Kidney tubule cell (primary cell): ENCODE data around the gene NPB.
A peak's percentile ranks its signal among the peaks of the same experiment; 100 is the strongest.

Experiments
- DNase-seq: peaks from one replicate; pipeline ENCODE4 v3.0.0-alpha.2; 2018; ENCODE audit warnings: low spot score

NPB gene

DNA sequence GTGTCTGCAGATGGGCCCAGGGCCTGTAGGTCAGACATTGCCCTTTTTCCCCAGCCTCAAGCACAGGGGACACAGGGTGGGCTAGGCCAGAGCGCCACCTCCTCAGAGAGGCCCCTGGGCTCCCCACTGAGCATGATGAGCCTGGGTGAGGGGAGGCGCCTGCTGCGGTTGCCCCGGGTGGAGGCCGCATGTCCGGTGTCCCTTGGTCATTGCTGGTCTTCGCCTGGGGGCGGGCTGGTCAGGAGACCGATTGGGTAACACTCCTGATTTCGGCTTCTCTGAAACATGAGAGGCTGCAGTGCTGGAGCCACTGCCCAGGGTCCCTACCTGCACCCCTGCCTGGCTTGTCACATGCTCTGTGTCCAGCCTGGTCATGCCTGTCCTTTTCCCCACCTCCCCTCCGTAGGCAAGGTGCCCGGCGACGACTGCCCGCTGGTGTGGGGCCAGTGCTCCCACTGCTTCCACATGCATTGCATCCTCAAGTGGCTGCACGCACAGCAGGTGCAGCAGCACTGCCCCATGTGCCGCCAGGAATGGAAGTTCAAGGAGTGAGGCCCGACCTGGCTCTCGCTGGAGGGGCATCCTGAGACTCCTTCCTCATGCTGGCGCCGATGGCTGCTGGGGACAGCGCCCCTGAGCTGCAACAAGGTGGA is 2.4 kb upstream of the NPB start:
- DNase-seq, result no peak

DNA sequence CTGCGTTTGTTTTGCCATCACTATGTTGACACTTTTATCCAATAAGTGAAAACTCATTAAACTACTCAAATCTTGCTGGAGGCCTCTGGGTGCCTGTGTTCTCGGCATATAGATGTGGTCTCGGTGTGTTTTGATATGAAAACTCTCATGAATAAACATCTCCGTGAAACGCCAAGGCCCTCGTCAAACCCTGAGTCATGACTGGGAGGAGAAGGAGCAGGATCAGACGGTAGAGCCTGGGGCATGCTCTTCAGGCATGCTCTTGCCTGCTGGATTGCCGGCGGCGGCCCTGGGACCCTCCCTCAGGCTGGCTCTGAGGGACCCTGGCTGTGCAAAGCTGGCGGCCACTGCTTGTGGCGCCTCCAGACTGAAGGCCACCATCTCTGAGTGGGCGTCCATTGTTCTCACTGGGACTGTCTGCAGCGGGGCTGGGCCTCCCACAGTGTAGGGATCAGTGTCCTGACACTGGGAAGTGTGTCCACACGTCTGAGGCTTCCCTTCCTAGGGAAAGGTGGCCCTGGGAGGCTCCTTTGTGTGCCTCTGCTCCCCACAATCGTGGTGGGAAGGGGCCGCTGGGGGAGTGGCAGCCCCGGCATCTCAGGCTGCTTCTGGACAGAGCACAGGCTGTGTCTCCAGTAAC is 1.7 kb upstream of the NPB start:
- DNase-seq, result no peak

DNA sequence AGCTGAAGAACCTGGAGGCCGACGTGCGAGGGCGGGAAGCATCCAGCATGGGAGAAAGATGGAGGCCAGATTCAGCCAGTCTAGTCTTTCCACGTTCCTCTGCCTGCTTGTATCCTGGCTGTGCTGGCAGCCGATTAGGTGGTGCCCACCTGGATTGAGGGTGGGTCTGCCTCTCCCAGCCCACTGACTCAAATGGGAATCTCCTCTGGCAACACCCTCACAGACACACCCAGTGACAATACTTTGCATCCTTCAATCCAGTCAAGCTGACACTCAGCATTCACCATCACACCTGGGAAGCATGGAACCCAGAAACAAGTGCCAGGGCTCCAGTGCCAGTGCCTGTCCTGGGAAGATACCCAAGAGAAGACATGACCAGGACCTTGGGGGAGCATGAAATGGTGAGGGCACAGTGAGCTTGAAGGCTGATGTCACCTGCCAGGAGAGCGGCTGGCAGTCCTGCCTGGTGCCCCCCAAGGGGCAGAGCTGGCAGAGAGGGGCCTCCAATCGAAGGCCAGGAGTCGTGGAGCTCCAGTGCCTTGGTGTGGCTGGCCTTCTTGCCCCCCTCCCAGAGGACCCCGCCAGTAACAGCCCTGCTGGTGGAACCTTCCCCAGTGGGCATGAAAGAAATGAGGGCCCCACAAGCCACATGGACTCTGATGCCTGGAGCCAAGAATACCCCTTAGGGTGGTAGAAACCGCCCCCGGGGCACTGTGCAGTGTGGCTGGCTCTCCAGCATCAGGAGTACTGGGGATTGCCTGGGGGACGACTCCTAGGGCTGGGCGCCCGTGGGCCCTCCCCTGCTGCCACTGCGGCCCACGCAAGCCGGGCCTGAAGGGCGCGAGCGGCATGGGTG is 643 bp upstream of the NPB start:
- DNase-seq, result no peak

DNA sequence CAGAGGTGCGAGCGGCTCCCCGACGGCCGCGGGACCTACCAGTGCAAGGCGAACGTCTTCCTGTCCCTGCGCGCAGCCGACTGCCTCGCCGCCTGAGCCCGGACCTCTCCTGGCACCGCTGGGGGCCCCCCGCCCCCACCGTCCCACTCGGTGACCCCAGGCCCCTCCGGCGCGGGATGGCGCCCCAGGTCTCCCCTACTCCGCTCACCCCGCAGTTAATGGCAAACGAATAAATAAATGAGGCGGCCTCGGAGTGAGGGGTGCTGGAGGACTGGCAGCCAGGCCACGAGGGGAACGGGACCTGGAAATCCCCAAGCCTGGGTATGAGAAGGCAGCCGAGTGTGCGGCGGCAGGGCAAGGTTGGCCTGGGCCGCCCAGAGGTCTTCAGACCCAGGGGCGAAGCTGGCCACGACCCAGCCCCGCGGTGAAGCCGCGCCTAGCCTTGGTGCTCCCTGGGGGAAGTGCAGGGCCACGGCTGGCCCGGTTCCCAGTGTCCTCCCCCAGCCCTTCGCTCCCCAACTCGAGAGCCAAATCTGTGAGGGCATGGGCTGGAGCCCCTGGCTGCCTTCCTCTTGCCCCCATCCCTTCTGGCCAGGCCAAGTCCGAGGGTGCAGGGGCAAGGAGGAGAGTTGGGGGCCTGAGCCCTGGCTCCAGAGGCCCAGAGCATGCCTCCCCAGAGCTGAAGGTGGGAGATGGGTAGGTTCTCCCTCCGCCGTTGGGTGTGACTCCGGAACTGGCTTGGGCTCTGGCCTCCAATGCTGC is 796 bp downstream of the NPB start:
- DNase-seq, result no peak

DNA sequence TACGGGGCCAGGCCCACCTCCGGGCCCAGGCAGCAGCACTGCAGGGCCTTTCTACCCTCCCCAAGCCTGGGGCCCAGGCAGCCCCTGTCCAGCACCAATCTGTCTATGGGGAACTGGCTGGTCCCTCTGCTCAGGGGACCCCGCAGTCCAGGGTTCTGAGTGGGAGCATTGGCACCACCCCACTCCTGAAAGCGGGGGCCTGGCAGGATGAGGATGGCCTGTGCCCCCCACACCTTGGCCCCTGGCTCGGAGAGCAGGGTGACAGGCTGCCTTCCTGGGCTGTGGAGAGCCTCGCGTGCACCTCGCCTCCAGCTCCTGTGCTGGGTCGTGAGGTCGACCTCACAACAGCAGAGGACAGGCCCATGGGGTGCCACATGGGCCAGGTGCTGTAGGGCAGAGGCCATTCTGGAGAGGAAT is 1.4 kb downstream of the NPB start:
- DNase-seq, result no peak

DNA sequence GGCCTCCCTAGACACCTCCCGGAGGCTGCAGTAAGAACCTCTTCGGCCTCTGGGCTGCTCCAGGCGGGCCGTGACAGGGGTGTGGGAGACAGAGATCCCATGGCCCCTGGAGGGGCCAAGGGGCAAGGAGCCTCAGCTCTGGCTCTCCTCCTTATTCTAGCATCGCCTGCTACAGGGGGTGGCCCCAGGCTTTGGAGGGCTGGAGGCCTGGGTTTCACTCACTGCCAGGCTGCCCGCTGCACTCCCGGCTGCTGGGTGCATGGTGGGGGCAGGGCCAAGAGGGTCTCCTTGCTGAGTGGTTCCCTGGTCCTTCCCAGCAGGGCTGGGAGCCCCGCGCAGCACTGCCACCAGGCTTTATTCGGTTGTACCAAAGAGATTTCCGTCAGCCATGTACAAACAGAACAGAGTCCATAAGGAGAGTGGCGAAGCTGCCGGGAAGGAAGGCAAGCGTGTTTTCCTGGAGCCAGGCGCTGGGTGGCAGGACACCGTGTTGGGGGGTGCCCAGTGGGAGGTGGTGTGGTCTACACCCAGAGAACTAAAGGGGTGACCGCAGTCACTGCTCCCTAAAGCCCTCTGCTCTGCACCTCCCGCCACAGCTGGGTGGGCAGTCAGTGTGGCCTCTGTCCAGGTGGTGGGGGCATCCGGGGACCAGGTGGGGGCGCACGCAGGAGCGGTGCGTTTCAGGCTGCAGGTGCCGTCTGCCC is 2.0 kb downstream of the NPB start:
- no peak for DNase-seq

DNA sequence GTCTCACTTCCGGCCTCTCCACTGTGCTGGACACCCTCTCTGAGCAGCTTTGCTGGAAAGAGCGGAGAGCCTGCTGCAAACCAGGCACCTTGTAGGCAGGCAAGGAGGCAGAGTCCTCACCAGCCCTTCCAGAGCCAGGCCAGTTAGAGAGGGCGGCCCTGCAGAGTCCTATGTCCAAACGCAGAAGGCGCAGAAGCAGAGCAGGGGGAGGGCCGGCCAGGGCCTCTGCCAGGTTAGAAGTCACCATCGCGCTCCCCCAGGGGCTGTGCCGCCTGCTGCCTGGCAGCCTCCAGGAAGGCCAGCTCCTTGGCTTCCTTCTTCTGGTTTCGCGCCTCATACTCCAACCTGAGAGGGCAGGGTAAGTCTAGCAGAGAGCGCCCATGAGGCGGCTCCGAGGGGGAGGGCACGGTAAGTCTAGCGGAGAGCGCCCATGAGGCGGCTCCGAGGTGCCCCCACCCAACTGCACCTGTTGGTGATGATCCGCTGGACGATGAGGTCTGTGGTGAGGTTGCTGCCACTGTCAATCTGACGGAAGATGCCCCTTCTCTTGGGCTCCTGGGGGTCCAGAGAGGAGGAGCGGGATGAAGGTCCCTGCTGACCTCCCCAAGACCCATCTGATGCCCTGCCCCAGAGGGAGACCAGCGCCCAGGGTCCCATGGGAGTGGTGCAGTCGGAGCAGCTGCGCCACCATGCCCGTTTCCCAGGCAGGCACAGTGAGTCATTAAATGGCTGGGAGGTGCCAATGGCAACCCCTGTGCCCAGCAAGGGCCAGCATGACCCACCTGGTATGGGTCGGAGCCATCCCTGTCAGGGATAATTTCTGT is 2.8 kb downstream of the NPB start:
- no peak for DNase-seq

DNA sequence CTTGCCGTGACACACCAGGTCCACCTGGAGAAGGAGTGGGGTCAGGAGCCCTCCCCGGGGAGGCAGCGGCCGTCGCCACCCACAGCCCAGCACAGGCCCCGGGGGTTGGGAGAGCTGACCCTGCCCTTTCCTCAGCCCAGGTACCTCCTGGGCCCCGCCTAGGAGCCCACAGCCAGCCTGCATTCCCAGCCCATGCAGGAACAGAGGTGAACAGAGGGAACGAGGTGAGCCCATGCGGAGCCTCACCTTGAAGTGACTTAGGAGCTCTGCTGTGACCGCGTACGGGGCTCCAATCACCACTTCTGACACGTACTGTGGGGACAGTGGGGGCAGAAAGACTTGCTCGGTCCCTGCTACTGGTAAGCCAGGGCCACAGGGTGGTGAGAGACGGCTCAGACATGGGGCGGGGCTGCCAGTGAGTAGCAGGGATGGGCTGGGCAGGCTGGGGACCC is 3.4 kb downstream of the NPB start:
- no peak for DNase-seq

DNA sequence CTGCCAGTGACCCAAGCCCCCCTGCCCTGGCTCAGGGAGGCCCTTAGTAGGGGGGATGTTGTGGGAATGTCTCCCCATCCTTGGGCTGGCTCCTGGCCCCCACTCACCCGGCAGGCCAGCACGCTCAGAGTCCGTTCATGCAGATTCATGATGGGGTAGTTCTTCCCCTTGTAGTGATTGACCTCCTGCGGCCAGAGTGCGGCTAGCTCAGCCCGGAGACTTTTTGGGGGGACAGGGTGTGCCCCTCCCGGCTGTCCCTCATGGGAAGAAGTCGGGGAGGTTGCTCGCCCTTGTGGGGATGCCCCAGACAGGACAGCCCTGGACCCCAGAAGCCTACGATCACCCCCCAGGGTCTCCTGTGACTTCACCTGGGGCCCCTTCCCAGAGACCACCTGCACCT is 4.0 kb downstream of the NPB start:
- no peak for DNase-seq

DNA sequence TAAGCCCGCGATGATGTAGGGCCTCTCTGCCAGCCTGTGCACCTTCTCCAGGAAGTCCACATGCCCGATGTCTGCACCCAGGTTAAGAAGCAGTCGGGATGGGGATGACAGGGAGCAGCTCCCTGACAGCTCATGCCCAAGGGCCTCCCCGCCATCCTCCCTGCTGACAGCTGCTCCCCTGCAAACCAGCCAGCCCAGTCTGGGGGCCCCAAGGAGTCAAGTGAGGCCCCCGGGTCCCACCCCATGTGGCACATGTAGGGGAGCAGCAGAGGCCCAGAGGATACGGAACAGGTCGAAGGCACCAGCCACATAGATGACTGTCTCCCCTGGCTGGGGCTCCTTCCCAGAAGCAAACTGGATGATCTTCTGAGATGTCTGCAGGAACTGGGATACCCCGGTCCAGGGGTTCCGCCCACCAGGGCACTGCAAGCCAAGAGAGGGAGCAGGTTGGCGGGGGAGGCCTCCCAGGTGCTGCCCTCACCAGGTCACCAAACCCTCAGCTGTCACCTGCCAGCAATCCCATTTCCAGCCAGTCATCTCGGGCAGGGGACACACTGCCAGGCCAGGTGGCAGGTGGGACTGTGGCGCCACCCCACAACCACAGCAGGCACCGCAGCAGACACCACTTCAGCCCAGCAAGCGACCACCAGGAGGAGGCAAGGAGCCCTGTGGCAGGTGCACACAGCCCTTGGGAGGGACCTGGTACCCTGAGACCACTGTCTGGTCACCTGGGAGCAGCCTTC is 4.6 kb downstream of the NPB start:
- DNase-seq, result no peak

DNA sequence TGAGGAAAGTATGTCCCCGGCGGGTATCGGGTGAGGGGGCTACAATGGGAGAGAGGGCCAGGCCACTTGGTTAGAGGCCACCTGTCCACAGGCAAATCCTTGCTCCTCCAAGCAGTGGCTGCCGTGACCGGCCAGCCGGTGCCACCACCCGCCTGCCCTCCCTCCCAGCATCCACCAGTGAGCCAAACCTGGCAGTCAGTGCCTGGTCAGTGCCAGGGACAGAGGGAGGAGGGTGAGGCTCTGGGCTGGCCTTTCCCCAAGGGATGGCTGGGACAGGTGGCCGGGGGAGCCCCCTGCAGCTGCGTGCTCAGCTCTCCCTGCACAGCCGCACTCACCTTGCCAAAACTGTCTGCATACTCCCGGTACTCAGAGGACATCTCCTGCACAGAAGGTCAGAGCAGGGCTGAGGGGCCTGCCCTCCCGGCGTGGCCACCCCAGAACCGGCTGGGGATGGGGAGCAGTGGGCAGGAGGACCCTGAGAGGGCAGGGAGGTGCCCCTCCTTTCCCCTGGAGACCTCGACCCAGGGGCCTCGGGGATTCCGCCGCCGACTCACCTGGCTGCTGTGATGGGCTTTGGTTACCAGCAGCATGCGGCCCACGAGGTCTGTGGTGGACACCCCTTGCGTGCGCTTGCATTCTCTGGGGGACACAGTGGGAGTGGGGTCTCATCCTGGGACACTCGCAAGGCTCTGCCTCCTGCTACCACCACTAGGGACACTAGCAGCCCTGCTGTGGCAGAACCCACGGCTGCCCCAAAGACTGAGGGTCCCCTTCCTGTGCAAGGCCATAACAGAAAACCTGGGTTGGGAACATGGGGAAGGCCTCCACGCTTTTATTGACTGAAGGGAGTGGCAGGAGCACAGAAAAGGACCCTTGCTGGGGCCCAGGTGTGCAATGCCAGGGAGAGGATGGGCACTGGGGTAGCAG is 5.4 kb downstream of the NPB start:
- no peak for DNase-seq

DNA sequence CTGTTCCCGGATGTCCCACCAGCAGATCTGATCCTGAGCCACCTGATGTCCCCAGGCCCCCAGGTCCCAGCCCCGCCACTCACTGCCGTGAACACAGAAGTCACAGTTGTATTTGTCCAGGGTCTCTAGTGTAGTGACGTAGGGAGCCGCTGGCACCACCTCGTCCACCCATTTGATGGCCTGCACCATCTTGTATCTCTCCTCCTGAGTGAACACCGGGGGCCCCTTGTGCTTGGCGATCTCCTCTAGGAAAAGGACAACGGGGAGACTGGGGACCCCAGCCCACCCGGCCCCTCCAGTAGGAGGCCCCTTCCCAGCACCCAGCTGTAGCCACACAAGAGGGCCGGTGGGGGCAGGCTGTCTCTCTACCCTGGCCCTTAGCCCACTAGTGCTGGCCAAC is 6.8 kb downstream of the NPB start:
- DNase-seq, result no peak

DNA sequence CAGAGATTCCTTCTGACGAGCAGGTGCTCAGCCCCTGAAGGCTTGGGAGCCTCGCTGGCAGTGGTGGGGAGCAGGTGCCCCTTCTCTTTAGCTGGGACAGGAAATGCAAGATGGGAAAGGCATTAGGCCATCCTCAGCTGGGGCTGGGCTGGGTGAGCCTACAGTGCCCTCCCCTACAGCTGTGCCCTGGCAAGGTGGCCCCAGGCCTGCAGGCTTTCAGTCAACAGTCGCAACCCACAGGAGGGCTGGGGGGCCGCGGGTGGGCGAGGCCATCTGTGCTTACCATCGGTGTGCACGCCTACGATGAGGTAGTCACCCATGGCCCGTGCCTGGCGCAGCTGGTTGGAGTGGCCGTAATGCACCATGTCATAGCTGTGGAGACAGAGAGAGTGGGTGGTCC is 7.2 kb downstream of the NPB start:
- DNase-seq, result no peak

DNA sequence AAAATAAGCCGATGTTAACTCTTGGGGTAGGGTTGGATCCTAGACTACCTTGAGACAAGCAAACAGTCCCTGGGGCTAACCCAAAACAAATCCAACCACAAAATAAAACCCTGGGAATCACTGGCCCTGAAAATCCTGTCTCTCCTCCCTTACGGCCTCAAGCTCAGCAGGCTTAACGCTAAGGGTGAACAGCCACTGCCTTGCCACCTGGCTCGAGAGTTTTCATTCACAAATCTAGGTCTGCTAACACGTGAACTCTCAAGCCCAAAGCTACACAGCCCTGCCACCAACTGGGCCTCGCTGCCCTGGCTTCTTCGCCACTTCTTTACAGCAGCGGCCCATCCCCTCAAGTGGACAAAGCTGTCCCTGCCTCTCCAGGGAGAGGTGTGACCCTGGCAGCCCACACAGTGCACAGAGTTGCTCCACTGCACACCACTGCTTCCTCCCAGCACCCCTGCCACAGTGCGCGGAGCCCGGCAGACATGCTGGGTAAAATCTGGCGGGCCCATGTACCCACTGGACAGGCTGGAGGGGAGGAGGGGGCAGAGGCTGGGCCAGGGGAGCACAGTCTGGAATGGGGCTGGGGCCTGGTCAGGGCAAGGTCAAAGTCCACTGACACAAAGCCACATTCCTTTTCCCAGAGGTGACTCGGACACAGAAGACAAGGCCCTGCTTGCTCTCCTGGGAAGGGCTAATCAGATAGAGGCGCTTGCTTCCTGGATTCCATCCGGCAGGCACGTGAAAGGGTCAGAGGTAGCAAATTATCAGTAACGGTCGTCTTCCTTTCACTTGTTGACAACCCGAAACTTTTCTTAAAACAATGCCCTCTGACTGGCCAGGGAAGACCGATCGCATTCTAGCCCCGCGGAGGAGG is 8.2 kb downstream of the NPB start:
- DNase-seq, result peak; percentile 55

DNA sequence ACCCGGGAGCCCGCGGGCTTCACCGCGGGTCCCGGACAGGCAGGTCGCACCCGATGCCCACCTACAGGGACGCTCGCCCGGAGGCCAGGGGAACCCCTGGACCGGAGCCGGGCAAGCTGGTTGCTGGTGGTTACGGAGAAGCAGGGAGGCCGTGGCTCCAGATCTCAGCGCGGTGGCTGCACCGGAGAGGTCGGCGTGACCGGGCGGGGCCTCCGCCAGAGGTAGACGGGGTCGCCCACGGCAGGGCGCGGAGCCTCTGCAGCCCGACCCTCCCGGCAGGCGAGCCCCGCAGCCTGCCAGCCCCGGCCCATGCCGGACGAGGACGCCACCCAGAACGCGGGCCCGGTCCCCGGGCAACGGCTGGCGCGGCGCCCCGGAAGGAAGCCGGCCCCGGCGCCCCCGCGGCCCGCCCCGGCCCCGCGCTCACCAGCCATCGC is 8.8 kb downstream of the NPB start:
- no peak for DNase-seq

DNA sequence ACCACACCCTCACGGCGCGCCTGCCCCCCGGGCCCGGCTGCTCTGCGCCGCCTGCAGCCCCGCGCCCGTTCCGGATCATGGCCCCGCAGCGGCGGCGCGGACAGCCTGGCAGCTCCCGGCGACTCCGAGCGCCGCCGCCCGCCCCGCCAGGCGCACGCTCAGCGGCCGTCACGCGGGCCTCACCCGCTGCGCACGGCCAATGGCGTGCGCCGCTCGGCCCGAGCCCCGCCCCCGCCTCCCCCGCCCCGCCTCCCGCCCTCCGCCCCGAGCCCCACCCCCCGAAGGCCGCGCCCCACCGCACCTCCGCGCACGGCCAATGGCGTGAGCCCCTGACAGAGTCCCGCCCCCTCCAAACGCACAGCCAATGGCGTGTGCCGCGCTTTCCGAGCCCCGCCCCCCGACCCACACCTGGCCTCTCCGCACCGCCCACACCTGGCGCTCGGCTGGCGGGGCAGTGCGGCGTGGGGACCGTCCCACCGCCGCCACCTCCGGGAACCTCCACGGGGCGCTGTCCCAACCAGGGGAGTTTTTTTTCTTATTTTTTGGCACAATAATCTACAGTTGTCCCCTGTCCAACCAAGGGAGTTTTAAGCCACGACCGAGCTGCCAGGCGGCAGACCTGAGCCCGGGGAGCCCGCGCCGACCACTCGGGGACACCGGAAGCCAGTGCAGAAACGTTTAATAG is 9.4 kb downstream of the NPB start, which contains the start of gene PCYT2:
Gene PCYT2, minus strand, starts transcription at position 123 of the 685 bp plus-strand sequence. Its CDS starts 44 bp downstream, at position 79.
- DNase-seq, result peak; percentile 89

DNA sequence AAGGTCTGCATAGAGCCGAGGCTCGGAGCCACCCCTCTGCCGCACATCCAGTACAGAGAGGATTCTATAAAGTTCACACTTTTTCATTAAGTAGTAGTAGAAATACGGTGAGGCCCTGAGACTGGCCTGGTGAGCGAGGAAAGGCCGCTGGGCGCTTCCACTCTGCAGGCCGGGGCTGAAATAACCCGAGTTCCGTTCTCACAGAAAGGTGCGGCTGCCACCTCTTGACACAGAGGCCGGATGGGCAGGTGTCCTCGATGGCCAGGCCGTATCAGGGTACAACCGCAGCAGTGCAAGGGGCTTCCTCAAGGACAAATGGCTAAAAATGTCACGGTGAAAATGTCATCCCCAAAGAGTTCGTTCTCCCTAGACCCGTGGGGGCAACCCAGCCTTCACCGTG is 9.9 kb downstream of the NPB start:
- DNase-seq, result no peak
